Right lobe of liver (tissue), 4 donors: ENCODE results near the gene WDR19.

Experiments
- CTCF ChIP-seq, 4 donors: fragments of 200-600 bp in 3 of 4; fragments of 450-650 bp in 1 of 4; IDR thresholded peaks; one replicate each; pipeline versions ENCODE4 v1.5.1 to v1.8.0; 2016 to 2022; ENCODE audit warnings: antibody characterized with exemption in 4 of 4, mild to moderate bottlenecking in 2 of 4
- POLR2A ChIP-seq: fragments of 450-650 bp; IDR thresholded peaks from one replicate; pipeline ENCODE4 v1.6.1; 2017; ENCODE audit warnings: antibody characterized with exemption, mild to moderate bottlenecking
- donor health status: DM: no; HTN: no; CAD: no.
- donor health status: DM: no; HTN: no; CAD: no.
- donor health status: DM: no; HTN: yes; CAD: no.

DNA sequence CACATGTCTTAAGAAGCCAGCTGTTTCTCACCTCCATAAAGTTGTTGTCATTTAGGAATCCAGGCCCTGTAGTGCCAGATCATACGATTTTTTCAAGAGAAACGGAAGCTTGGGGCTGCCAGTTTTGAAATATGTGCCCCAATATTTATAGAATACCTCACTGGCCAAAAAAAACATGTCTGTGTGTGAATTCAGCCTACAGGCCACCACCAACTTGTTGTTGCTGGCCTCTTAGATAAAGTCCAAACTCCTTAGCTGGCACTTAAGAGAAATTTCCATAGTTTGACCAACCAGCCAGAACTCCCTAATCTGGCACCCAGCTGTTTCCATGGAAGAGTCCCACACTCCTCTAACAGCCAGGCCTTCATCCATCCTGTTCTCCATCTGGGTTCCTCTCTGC is 74.1 kb downstream of the WDR19 start:
- TF ChIP-seq CTCF (IDR thresholded peaks at IDR 0.05) (no peak), POLR2A (no peak)
